ENCODE data around the gene MXD1.

GRCh38 chr2:69961496-69961895 is 46.6 kb downstream of the MXD1 start, which contains the start of gene ASPRV1:
- TF ChIP-seq CTCF (IDR thresholded peaks at IDR 0.05) (no peak), EP300 (IDR thresholded peaks at IDR 0.05) (no peak), POLR2A (IDR thresholded peaks at IDR 0.05; ENCODE audit: low read depth) (no peak), POLR2AphosphoS5 (IDR thresholded peaks at IDR 0.05) (no peak)

All from esophagus muscularis mucosa (tissue), 4 donors.